HL-60 (cell line): ENCODE data around the gene DHFR.

Source experiments
- CTCF ChIP-seq: IDR thresholded peaks from one replicate; pipeline ENCODE4 v1.5.1; 2011; ENCODE audit warnings: low read length, control low read depth, inconsistent platforms; ENCODE audit not compliant: insufficient read depth
- GABPA ChIP-seq: IDR thresholded peaks from 2 replicates; pipeline ENCODE4 v1.6.1; 2012; ENCODE audit warnings: low read depth
- POLR2AphosphoS5 ChIP-seq: IDR thresholded peaks from 2 replicates; pipeline ENCODE4 v1.6.1; 2012; ENCODE audit warnings: low read depth
- REST ChIP-seq: IDR thresholded peaks from 2 replicates; pipeline ENCODE4 v1.6.1; 2012; ENCODE audit warnings: low read depth; ENCODE audit not compliant: insufficient replicate concordance
- SPI1 ChIP-seq: IDR thresholded peaks from 2 replicates; pipeline ENCODE4 v1.6.1; 2012; ENCODE audit warnings: low read depth, mild to moderate bottlenecking, borderline replicate concordance

GRCh38 chr5:80619086-80619485, 35.7 kb downstream of the DHFR start:
- TF ChIP-seq GABPA (no peak), REST (no peak), CTCF (no peak), SPI1 (no peak), POLR2AphosphoS5 (no peak)
